Heart left ventricle (tissue), 16 donors: ENCODE measurements around the gene NOVA1. TPM values are rescaled to one million over a fixed set of nuclear protein-coding genes. Genes with fewer than 3 reads are reported as not detected.
"Not testable (repeated sequence)": the region's sequence is repeated elsewhere in the genome, so short reads cannot be mapped to it uniquely, and the experiment has no call there.

Source experiments
- ATAC-seq, 4 donors: fragments of 200-7000 bp; cut with Tn5 transposase; one replicate each; pipeline ENCODE4 v1.9.1; 2020 to 2022; ENCODE audit warnings: moderate library complexity in 4 of 4, mild to moderate bottlenecking in 3 of 4, moderate number of reproducible peaks in 1 of 4
- DNase-seq, 5 donors: peaks; one replicate each; pipeline ENCODE4 v3.0.0-alpha.2; 2020
- H3K27ac ChIP-seq, 12 donors: fragments of 200-600 bp; sonication (generic) in 4 of 12; one replicate each; pipeline versions ENCODE4 v1.5.0 to v1.8.0; 2016 to 2022; ENCODE audit warnings: mild to moderate bottlenecking in 2 of 12
- H3K27me3 ChIP-seq, 9 donors: fragments of 200-600 bp; sonication (generic) in 2 of 9; one replicate each; pipeline versions ENCODE4 v1.5.1 to v1.8.0; 2016 to 2022; ENCODE audit warnings: mild to moderate bottlenecking in 3 of 9
- H3K36me3 ChIP-seq, 9 donors: fragments of 200-600 bp; sonication (generic) in 2 of 9; one replicate each; pipeline versions ENCODE4 v1.5.0 to v1.8.0; 2018 to 2022; ENCODE audit warnings: mild to moderate bottlenecking in 2 of 9
- H3K4me1 ChIP-seq, 12 donors: fragments of 200-600 bp; sonication (generic) in 4 of 12; one replicate each; pipeline versions ENCODE4 v1.5.0 to v1.8.0; 2016 to 2022; ENCODE audit warnings: mild to moderate bottlenecking in 3 of 12
- H3K4me3 ChIP-seq, 12 donors: fragments of 200-600 bp; sonication (generic) in 4 of 12; one replicate each; pipeline versions ENCODE4 v1.5.0 to v1.8.0; 2017 to 2022; ENCODE audit warnings: mild to moderate bottlenecking in 9 of 12, moderate library complexity in 4 of 12
- H3K9me3 ChIP-seq, 12 donors: fragments of 200-600 bp; sonication (generic) in 4 of 12; one replicate each; pipeline versions ENCODE4 v1.5.0 to v1.8.0; 2016 to 2022; ENCODE audit warnings: mild to moderate bottlenecking in 1 of 12
- POLR2A ChIP-seq, 2 donors: fragments of 450-650 bp; IDR thresholded peaks; one replicate each; pipeline ENCODE4 v1.6.1; 2017; ENCODE audit warnings: antibody characterized with exemption in 2 of 2, mild to moderate bottlenecking in 2 of 2, moderate library complexity in 2 of 2
- whole genome bisulfite sequencing, 4 donors: extraction: QIAGEN DNeasy Blood & Tissue Kit in 2 of 4; methylation state at CpG; one replicate each; pipeline versions ENCODE4 v1.1.5 to v1.1.7; 2013 to 2018; 5-methylcytosine and 5-hydroxymethylcytosine counted together
- intact Hi-C, 10 donors: fragments of 100-400 bp; cut with DNase I; formaldehyde crosslinking; loops; one replicate each; pipeline versions ENCODE4 v1.11.1 to v1.14.2; 2022
- long read RNA-seq, 3 donors: library from polyadenylated mRNA; unstranded; transcript quantifications; one replicate each; pipeline ENCODE4 v2.0.0, GENCODE V29; 2020 to 2021
- polyA plus RNA-seq, 2 donors: library from polyadenylated mRNA; stranded (reverse); fragments of 200-250 nt; gene quantifications; one replicate each; pipeline ENCODE4 v1.2.3, GENCODE V29; 2013
- total RNA-seq, 9 donors: library from RNA; depleted of rRNA in 2 of 9; stranded (reverse); fragments of >200 nt in 2 of 9; fragmentation: NEBNext Ultra II Directional in 3 of 9; extraction: Animal tissue kit (Norgen Biotek cat#: 25700) in 3 of 9; gene quantifications; one replicate each; pipeline versions ENCODE4 v1.1.0 to v1.2.4, GENCODE V29; 2016 to 2023
- TF ChIP-seq, protein P1 (sequence below), 12 donors: fragments of 200-600 bp; sonication (generic) in 4 of 12; IDR thresholded peaks; one replicate each; pipeline versions ENCODE4 v1.5.0 to v1.8.0; 2018 to 2022; ENCODE audit warnings: antibody characterized with exemption in 12 of 12, mild to moderate bottlenecking in 5 of 12
- donor health status: ischemic (EF 13 %, LVEDD 7.1; RV severe dilation, severe dysfunction).
- donor health status: healthy with polysubstance abuse.
- donor health status: DM: no; HTN: yes; CAD: no.
- donor health status: DM: no; HTN: no; CAD: no.
- donor health status: ischemic (EF 25% LVEDD 6.9; RV normal size, moderate dysfunction).
- donor health status: ischemic (EF 25% LVEDD 5.7; RV mildly dilated, moderate dysfunction).
- donor health status: healthy.
- donor health status: DM: yes; HTN: yes; CAD: no.
- donor health status: ischemic (EF 35%, LVEDD 5.7; RV mildly dilated, moderate dysfunction).
- donor health status: nonischemic (EF 11% LVEDD 7.7; RV severe dilation, severe dysfunction).
- donor health status: DM: yes; HTN: yes; CAD: no.
- donor health status: PGD.
- donor health status: ischemic (EF 29% LVEDD 5.4; RV normal size, mild dysfunction).
- donor health status: nonischemic (EF 23%, LVEDD 6.1; RV moderate dilation, normal function).

Gene NOVA1, protein sequence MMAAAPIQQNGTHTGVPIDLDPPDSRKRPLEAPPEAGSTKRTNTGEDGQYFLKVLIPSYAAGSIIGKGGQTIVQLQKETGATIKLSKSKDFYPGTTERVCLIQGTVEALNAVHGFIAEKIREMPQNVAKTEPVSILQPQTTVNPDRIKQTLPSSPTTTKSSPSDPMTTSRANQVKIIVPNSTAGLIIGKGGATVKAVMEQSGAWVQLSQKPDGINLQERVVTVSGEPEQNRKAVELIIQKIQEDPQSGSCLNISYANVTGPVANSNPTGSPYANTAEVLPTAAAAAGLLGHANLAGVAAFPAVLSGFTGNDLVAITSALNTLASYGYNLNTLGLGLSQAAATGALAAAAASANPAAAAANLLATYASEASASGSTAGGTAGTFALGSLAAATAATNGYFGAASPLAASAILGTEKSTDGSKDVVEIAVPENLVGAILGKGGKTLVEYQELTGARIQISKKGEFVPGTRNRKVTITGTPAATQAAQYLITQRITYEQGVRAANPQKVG
- total RNA-seq (1 to 10 TPM in 7 of 9 donors, under 1 TPM in 2; 0.60 to 3.8 (median 2.4) TPM), polyA plus RNA-seq (1 to 10 TPM; 1.9 to 3.0 TPM)
- long read RNA-seq, donor 1: 0 reads
- long read RNA-seq, donor 2, partial matches to known transcripts: 0 of 1 reads
- long read RNA-seq, donor 2, other reads (novel, unspliced or antisense): 1 of 1 reads
- long read RNA-seq, donor 3: 0 reads

GRCh38 chr14:26597589-26598080, at the start of gene NOVA1:
NOVA1 (minus strand) TSS chr14:26598033; CDS start chr14:26597436, 597 bp downstream.
- WGBS, 4 donors: 1% methylated on average over 33 to 36 of the region's 36 CpGs
- no peaks in the 10 kb centered on the region for H3K36me3 ChIP-seq
- H3K4me1 ChIP-seq: no peaks in the 10 kb centered on the region
- no peaks in the 10 kb centered on the region for H3K9me3 ChIP-seq
- ATAC-seq: peak in 2 of 4 donors; percentile 13 to 31
- intact Hi-C loops: loop anchor here in 2 of 10 donors (2.0 to 5.0 kb wide), 2 partner anchors 320 to 321 kb away; no protein-coding TSS in a partner anchor
- no peak for DNase-seq
- H3K27me3 ChIP-seq: peaks cover 0 to 20% (median 0%) of the 10 kb centered on the region in 9 donors
- peak within 1 kb of the TSS in 11 of 12 donors; percentile 56 to 91 (median 76) for H3K27ac ChIP-seq
- peak within 1 kb of the TSS; percentile 32 to 83 (median 64) for H3K4me3 ChIP-seq
- TF ChIP-seq POLR2A (IDR thresholded peaks at IDR 0.05): peak in 1 of 2 donors; percentile 3
- TF ChIP-seq, protein P1, sequence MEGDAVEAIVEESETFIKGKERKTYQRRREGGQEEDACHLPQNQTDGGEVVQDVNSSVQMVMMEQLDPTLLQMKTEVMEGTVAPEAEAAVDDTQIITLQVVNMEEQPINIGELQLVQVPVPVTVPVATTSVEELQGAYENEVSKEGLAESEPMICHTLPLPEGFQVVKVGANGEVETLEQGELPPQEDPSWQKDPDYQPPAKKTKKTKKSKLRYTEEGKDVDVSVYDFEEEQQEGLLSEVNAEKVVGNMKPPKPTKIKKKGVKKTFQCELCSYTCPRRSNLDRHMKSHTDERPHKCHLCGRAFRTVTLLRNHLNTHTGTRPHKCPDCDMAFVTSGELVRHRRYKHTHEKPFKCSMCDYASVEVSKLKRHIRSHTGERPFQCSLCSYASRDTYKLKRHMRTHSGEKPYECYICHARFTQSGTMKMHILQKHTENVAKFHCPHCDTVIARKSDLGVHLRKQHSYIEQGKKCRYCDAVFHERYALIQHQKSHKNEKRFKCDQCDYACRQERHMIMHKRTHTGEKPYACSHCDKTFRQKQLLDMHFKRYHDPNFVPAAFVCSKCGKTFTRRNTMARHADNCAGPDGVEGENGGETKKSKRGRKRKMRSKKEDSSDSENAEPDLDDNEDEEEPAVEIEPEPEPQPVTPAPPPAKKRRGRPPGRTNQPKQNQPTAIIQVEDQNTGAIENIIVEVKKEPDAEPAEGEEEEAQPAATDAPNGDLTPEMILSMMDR (IDR thresholded peaks at IDR 0.05): no peak

GRCh38 chr14:26645057-26645456, 47.2 kb upstream of the NOVA1 start:
- H3K4me1 ChIP-seq, H3K27me3 ChIP-seq, DNase-seq, intact Hi-C loops, H3K4me3 ChIP-seq, H3K27ac ChIP-seq, ATAC-seq, H3K9me3 ChIP-seq, H3K36me3 ChIP-seq: not testable (repeated sequence)
- 77 to 82% (median 80%) methylated on average over 5 of the region's 5 CpGs; no CpG with 5 or more reads in 1 of the 4 donors for WGBS, 4 donors

GRCh38 chr14:26636561-26636960, 38.7 kb upstream of the NOVA1 start:
- TF ChIP-seq, protein P1 (IDR thresholded peaks at IDR 0.05): no peak
- no peak for TF ChIP-seq POLR2A (IDR thresholded peaks at IDR 0.05)
- Histone ChIP-seq H3K36me3 (no peaks in the 10 kb centered on the region), H3K4me1 (peaks cover 0 to 4% (median 0%) of the 10 kb centered on the region in 12 donors), H3K4me3 (peak overlapping the region in 5 of 12 donors; percentile 4 to 43 (median 12)), H3K27ac (no peak overlapping the region), H3K9me3 (peaks cover 0 to 6% (median 0%) of the 10 kb centered on the region in 12 donors), H3K27me3 (no peaks in the 10 kb centered on the region)
- DNase-seq: no peak
- ATAC-seq: no peak
- 30 to 47% (median 31%) methylated on average over 5 of the region's 5 CpGs for WGBS, 4 donors
- intact Hi-C loops: no loop called here

DNA sequence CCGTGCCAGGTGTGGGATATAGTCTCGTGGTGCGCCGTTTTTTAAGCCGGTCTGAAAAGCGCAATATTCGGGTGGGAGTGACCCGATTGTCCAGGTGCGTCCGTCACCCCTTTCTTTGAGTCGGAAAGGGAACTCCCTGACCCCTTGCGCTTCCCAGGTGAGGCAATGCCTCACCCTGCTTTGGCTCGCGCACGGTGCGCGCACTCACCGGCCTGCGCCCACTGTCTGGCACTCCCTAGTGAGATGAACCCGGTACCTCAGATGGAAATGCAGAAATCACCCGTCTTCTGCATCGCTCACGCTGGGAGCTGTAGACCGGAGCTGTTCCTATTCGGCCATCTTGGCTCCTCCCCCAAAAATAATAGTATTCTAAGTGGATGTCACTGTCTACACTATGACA, 37.1 kb upstream of the NOVA1 start:
- DNase-seq, ATAC-seq, H3K27ac ChIP-seq, intact Hi-C loops, H3K36me3 ChIP-seq, H3K4me3 ChIP-seq, H3K27me3 ChIP-seq, H3K9me3 ChIP-seq, H3K4me1 ChIP-seq: not testable (repeated sequence)
- WGBS, 4 donors: 88 to 94% (median 92%) methylated on average over 25 of the region's 25 CpGs

- no peak for DNase-seq
- TF ChIP-seq, protein P1 (IDR thresholded peaks at IDR 0.05): no peak
- no peak for TF ChIP-seq POLR2A (IDR thresholded peaks at IDR 0.05)
- intact Hi-C loops: no loop called here
- Histone ChIP-seq H3K36me3 (no peaks in the 10 kb centered on the region), H3K27me3 (no peaks in the 10 kb centered on the region), H3K4me1 (no peaks in the 10 kb centered on the region), H3K4me3 (no peak overlapping the region), H3K9me3 (peaks cover 0 to 7% (median 0%) of the 10 kb centered on the region in 12 donors), H3K27ac (no peak overlapping the region)
- ATAC-seq: no peak
Observed at GRCh38 chr14:26626256-26626655, 28.4 kb upstream of the NOVA1 start.
